ENCODE results near the gene ST6GALNAC3. TPM values are rescaled to one million over a fixed set of nuclear protein-coding genes. Genes with fewer than 3 reads are reported as not detected.

The ST6GALNAC3 gene
- total RNA-seq, result 4.9 and 7.3 TPM in 2 replicates
- long read RNA-seq, partial matches to known transcripts, result 0 of 1 reads
- long read RNA-seq, other reads (novel, unspliced or antisense), result 1 of 1 reads

- DNase-seq (ENCODE audit: extremely low spot score, unreplicated experiment), result peak; percentile 91
- H3K4me1 Mint-ChIP-seq (ENCODE audit: unreplicated experiment), result peaks cover 25% of the 10 kb centered on the region
- H3K4me3 Mint-ChIP-seq (ENCODE audit: unreplicated experiment), result peak within 1 kb of the TSS; percentile 90
- no peak for TF ChIP-seq CTCF (IDR thresholded peaks at IDR 0.05)
- no peaks in the 10 kb centered on the region for H3K9me3 Mint-ChIP-seq (ENCODE audit: unreplicated experiment)
- H3K27me3 Mint-ChIP-seq (ENCODE audit: unreplicated experiment), result no peaks in the 10 kb centered on the region
- peak within 1 kb of the TSS; percentile 70 for H3K27ac Mint-ChIP-seq (ENCODE audit: unreplicated experiment)
- no peaks in the 10 kb centered on the region for H3K36me3 Mint-ChIP-seq (ENCODE audit: unreplicated experiment)
Observed at GRCh38 chr1:76074321-76075187, at the start of gene ST6GALNAC3. TSS of gene ST6GALNAC3 (plus strand) at chr1:76074746.

- no peak for DNase-seq (ENCODE audit: extremely low spot score, unreplicated experiment)
- peaks cover 13% of the 10 kb centered on the region for H3K27me3 Mint-ChIP-seq (ENCODE audit: unreplicated experiment)
- no peak overlapping the region for H3K27ac Mint-ChIP-seq (ENCODE audit: unreplicated experiment)
Observed at GRCh38 chr1:76027341-76027740, 47.2 kb upstream of the ST6GALNAC3 start.

GRCh38 chr1:76029331-76029730 lies 45.2 kb upstream of the ST6GALNAC3 start:
- Mint-ChIP-seq H3K4me3 (ENCODE audit: unreplicated experiment) (no peak overlapping the region), H3K4me1 (ENCODE audit: unreplicated experiment) (no peaks in the 10 kb centered on the region), H3K27ac (ENCODE audit: unreplicated experiment) (no peak overlapping the region), H3K27me3 (ENCODE audit: unreplicated experiment) (peaks cover 13% of the 10 kb centered on the region), H3K9me3 (ENCODE audit: unreplicated experiment) (no peaks in the 10 kb centered on the region), H3K36me3 (ENCODE audit: unreplicated experiment) (no peaks in the 10 kb centered on the region)
- TF ChIP-seq CTCF (IDR thresholded peaks at IDR 0.05), result no peak
- DNase-seq (ENCODE audit: extremely low spot score, unreplicated experiment), result no peak

More at GRCh38 chr1:76027341-76027740, 47.2 kb upstream of the ST6GALNAC3 start:
- H3K4me1 Mint-ChIP-seq (ENCODE audit: unreplicated experiment), result no peaks in the 10 kb centered on the region
- H3K9me3 Mint-ChIP-seq (ENCODE audit: unreplicated experiment), result no peaks in the 10 kb centered on the region
- no peak overlapping the region for H3K4me3 Mint-ChIP-seq (ENCODE audit: unreplicated experiment)
- no peak for TF ChIP-seq CTCF (IDR thresholded peaks at IDR 0.05)
- no peaks in the 10 kb centered on the region for H3K36me3 Mint-ChIP-seq (ENCODE audit: unreplicated experiment)

- no peak for DNase-seq (ENCODE audit: extremely low spot score, unreplicated experiment)
- TF ChIP-seq CTCF (IDR thresholded peaks at IDR 0.05), result no peak
- peaks cover 16% of the 10 kb centered on the region for H3K27me3 Mint-ChIP-seq (ENCODE audit: unreplicated experiment)
- H3K4me1 Mint-ChIP-seq (ENCODE audit: unreplicated experiment), result no peaks in the 10 kb centered on the region
- no peak overlapping the region for H3K4me3 Mint-ChIP-seq (ENCODE audit: unreplicated experiment)
- no peaks in the 10 kb centered on the region for H3K36me3 Mint-ChIP-seq (ENCODE audit: unreplicated experiment)
- no peak overlapping the region for H3K27ac Mint-ChIP-seq (ENCODE audit: unreplicated experiment)
- no peaks in the 10 kb centered on the region for H3K9me3 Mint-ChIP-seq (ENCODE audit: unreplicated experiment)
Observed at GRCh38 chr1:76031496-76031895, 43.0 kb upstream of the ST6GALNAC3 start.

- TF ChIP-seq CTCF (IDR thresholded peaks at IDR 0.05), result no peak
- H3K27ac Mint-ChIP-seq (ENCODE audit: unreplicated experiment), result no peak overlapping the region
- H3K9me3 Mint-ChIP-seq (ENCODE audit: unreplicated experiment), result no peaks in the 10 kb centered on the region
- peaks cover 14% of the 10 kb centered on the region for H3K27me3 Mint-ChIP-seq (ENCODE audit: unreplicated experiment)
- no peak for DNase-seq (ENCODE audit: extremely low spot score, unreplicated experiment)
- no peaks in the 10 kb centered on the region for H3K36me3 Mint-ChIP-seq (ENCODE audit: unreplicated experiment)
- peaks cover 7% of the 10 kb centered on the region for H3K4me1 Mint-ChIP-seq (ENCODE audit: unreplicated experiment)
- no peak overlapping the region for H3K4me3 Mint-ChIP-seq (ENCODE audit: unreplicated experiment)
Observed at GRCh38 chr1:76033800-76034475, 40.6 kb upstream of the ST6GALNAC3 start.
